Suprapubic skin (tissue), 4 donors: ENCODE data around the gene POU5F1.

Source experiments
- EP300 ChIP-seq: sonication (generic); formaldehyde crosslinking; IDR thresholded peaks from one replicate; pipeline ENCODE4 v1.6.1; 2017; ENCODE audit warnings: antibody characterized with exemption
- POLR2A ChIP-seq, 2 donors: fragments of 450-650 bp; IDR thresholded peaks; one replicate each; pipeline ENCODE4 v1.6.1; 2017; ENCODE audit warnings: antibody characterized with exemption in 2 of 2, mild to moderate bottlenecking in 2 of 2, moderate library complexity in 2 of 2
- POLR2AphosphoS5 ChIP-seq, 3 donors: sonication (generic); formaldehyde crosslinking; IDR thresholded peaks; one replicate each; pipeline ENCODE4 v1.6.1; 2017; ENCODE audit warnings: antibody characterized with exemption in 3 of 3
- TF ChIP-seq, protein P1 (sequence below), 2 donors: fragments of 200-600 bp in 1 of 2; fragments of 450-650 bp in 1 of 2; sonication (generic) in 1 of 2; IDR thresholded peaks; one replicate each; pipeline ENCODE4 v1.5.1; 2016 to 2019; ENCODE audit warnings: antibody characterized with exemption in 2 of 2, mild to moderate bottlenecking in 1 of 2, moderate library complexity in 1 of 2

DNA sequence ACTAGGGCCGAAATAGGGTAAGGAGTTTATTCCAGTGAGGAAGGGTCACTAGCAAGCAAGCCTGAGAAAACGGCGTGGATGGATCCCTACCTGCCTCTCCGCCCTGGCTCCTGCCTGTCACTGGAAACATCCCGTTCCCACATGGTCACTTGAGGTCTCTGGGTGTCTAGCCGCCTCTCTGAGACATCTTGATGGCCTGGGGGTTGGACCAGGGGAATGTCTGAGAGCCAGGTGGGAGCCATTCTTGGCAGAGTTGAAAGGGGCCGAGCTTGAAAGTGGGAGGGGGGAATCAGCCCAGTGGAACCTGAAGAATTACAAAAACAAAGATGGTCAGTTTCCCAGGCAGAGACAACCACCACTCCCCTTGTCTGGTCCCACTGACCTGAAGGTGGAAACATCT lies 13.8 kb downstream of the POU5F1 start:
- no peak for TF ChIP-seq POLR2AphosphoS5 (IDR thresholded peaks at IDR 0.05)
- no peak for TF ChIP-seq EP300
- TF ChIP-seq, protein P1, sequence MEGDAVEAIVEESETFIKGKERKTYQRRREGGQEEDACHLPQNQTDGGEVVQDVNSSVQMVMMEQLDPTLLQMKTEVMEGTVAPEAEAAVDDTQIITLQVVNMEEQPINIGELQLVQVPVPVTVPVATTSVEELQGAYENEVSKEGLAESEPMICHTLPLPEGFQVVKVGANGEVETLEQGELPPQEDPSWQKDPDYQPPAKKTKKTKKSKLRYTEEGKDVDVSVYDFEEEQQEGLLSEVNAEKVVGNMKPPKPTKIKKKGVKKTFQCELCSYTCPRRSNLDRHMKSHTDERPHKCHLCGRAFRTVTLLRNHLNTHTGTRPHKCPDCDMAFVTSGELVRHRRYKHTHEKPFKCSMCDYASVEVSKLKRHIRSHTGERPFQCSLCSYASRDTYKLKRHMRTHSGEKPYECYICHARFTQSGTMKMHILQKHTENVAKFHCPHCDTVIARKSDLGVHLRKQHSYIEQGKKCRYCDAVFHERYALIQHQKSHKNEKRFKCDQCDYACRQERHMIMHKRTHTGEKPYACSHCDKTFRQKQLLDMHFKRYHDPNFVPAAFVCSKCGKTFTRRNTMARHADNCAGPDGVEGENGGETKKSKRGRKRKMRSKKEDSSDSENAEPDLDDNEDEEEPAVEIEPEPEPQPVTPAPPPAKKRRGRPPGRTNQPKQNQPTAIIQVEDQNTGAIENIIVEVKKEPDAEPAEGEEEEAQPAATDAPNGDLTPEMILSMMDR (IDR thresholded peaks at IDR 0.05), result no peak
- no peak for TF ChIP-seq POLR2A (IDR thresholded peaks at IDR 0.05)
